Effector CD8-positive, alpha-beta T cell (primary cell): ENCODE data around the gene GYPE.
"Not testable (repeated sequence)": the region's sequence is repeated elsewhere in the genome, so short reads cannot be mapped to it uniquely, and the experiment has no call there.

ENCODE experiments used
- DNase-seq: peaks from one replicate; lab custom pipeline; 2025; lab: John Stamatoyannopoulos, UW

Gene GYPE

GRCh38 chr4:143870523-143871268 is 34.7 kb downstream of the GYPE start:
- not testable (repeated sequence) for DNase-seq

DNA sequence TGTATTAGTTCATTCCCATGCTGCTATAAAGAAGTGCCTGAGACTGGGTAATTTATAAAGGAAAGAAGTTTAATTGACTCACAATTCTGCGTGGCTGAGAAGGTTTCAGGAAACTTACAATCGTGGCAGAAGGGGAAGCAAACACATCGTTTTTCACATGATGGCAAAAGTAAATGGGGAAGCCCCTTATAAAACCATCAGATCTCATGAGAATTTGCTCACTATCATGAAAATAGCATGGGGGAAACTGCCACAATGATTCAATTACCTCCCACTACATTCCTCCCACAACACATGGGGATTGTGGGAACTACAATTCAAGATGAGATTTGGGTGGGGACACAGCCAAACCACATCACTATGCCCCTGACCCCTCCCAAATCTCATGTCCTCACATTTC is 35.4 kb downstream of the GYPE start:
- not testable (repeated sequence) for DNase-seq

DNA sequence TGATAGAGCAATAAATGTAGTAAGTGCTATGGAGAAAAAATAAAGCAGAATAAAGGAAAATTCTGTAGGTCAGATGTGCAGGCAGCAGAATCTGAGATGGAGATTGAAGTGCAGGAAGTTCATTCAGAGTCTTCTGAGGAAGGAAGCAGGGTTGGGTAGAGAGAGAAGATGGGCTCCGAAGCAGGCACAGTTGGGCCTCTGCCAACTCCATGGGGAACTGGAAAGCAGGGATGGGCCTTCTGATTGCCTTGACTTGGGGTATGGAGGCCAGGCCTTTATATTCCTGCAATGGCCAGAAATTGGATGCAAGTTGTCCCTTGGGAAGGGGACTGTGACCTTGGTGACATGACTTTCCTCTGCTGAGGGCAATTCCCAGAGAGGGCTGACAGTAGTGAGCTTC is 42.6 kb downstream of the GYPE start:
- DNase-seq = not testable (repeated sequence)

GRCh38 chr4:143858456-143858855 is 46.9 kb downstream of the GYPE start:
- no peak for DNase-seq

DNA sequence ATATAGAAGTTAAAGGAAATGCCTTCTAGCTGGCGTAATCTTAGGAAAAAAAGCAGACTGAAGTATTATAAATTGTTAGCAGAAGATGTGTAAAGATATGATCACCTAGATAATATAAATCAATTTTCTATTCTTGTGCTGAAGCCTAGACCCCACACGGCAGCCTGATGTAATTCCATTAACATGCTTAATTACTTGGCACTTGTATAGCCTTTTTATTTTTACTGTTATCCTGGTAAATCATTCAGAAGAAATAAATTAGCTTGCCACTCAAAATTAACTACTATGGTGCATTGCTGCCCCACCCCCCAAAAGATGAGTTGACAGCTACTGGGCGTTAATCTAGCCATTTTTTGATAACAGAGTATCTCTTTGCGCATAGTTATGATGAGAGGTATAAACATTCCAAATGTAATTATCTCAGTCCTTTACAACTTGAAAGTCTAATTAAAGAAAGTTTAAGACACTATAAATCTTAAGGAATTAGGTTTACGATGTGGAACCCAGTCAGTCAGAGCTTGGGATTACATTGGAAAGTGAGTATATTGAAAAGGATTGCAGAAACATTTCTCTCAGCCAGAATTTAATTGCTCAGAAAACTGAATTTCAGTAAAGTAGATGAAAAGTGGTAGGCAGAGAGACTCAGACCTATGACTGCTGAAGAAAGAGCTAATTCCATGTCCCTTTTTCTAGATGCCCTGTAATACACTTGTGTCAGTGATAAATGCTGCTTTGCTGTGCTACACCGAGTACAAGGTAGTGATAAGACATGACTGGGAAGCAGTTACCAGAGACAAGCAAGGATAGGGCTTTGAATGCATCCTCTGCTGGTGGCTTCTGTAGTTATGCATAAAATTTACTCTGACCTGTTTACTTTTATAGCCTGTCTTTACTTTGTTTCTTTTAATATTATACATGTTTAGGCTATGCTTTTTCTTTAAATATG is 47.7 kb downstream of the GYPE start:
- not testable (repeated sequence) for DNase-seq

- DNase-seq = not testable (repeated sequence)
Observed at GRCh38 chr4:143856017-143856557, 49.3 kb downstream of the GYPE start.

DNA sequence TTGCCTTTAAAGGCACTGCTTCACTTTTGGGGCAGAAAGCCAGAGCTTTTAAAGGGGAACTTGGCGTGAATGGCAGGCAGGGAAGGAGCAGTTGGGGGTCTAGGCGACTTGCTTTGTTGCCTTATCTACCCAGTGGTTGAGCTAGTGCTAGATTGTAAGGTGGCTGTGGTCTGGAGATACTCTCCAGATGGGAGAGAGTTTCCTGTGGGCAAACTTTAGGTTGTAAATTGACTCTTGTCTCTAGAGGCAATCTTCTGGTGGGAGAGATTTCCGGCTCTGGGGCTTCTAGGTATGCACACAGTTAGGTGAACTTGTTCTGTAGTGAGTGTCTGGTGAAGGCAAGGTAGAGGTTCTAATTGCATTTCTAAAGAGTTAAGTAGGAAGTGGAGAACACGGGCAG is 50.7 kb downstream of the GYPE start:
- DNase-seq = not testable (repeated sequence)

DNA sequence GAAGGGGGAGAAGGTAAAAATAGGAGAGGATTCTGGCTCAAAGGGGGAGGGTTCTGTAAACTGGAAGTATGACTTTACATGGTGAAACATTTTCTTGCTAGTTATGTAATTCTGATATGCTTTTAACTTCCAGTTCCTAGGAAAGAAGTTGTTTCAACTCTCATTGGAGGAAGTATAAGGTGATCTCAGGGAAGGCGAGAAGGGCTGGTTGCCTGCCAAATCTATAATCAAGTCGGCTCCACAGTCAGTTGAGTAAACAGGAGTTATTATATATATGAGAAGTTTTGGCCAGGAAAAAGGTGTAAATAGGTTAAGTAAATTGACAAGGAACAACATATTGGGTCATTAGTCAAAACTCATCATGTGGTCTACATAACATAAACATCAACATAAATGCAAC is 56.1 kb downstream of the GYPE start:
- not testable (repeated sequence) for DNase-seq

GRCh38 chr4:143843506-143843832 is 61.9 kb downstream of the GYPE start:
- not testable (repeated sequence) for DNase-seq

DNA sequence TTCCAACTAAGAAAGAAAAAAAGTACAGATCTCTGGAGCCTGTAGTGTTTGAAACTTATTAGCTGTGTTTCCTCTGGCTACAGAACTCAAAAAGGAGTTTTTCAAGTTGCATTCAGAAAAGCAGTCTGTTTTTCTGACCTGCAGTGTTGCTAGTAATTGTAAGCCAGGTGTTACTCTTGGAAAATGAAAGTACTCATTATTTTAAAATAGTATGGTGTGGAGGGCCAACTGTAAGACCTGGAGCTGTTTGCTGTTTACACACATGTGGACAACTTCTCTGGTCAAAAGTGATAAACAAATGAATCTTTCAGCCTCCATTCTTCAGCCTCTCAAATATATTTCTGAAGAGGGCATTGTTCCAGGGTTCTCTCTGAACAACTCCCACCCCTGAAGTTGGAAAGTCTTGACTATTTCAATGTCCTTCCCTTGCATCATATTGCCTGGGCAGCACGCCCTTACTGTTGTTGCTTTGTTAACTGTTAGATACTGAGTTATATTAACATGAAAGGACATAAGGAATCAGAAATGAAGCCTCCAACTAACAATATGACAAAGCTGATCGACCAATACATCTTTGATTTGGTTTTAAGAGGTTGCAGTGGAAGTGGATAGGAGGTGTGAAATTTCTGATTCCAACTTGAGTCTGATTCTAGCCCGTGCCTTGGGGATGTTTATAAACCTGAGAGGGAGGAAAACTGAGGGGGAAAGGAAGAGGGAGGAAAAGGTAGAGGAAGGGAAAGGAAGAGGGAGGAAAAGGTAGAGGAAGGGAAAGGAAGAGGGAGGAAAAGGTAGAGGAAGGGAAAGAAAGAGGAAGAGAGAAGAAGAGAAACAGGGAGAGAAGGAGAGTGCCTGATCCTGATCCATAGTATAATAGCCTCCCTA is 62.5 kb downstream of the GYPE start:
- DNase-seq = not testable (repeated sequence)

GRCh38 chr4:143839413-143839812 is 65.9 kb downstream of the GYPE start:
- not testable (repeated sequence) for DNase-seq

- not testable (repeated sequence) for DNase-seq
Observed at GRCh38 chr4:143834196-143834595, 71.2 kb downstream of the GYPE start.

GRCh38 chr4:143833676-143834075 is 71.7 kb downstream of the GYPE start:
- DNase-seq = not testable (repeated sequence)

DNA sequence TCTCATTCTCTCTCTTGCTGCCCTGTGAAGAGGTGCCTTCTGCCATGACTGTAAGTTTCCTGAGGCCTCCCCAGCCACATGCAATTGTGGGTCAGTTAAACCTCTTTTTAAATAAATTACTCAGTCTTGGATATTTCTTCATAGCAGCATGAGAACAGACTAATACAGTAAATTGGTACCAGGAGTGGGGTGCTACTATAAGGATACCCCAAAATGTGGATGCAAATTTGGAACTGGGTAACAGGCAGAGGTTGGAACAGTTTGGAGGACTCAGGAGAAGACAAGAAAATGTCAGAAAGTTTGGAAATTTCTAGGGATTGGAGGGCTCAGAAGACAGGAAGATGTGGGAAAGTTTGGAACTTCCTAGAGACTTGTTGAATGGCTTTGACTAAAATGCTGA is 74.8 kb downstream of the GYPE start:
- not testable (repeated sequence) for DNase-seq

GRCh38 chr4:143829239-143829620 is 76.1 kb downstream of the GYPE start:
- not testable (repeated sequence) for DNase-seq
